ENCODE results near the gene FGF23. TPM values are rescaled to one million over a fixed set of nuclear protein-coding genes. Genes with fewer than 3 reads are reported as not detected.

FGF23 gene
- total RNA-seq, 1 experiment from 2014 or later: not detected

DNA sequence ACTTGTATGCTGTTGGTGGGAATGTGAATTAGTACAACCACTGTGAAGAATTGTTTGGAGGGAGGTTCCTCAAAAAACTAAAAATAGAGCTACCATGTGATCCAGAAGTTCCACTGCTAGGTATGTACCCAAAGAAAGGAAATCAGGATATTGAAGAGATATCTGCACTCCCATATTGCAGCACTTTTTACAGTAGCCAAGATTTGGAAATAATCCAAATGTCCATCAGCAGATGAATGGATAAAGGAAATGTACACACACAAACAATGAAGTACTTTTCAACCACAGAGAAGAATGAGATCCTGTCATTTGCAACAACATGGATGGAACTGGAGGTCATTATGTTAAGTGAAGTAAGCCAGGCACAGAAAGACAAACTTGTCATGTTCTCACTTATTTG is 32.6 kb downstream of the FGF23 start:
- no TSS peak for BruUV-seq (replicated peaks)

DNA sequence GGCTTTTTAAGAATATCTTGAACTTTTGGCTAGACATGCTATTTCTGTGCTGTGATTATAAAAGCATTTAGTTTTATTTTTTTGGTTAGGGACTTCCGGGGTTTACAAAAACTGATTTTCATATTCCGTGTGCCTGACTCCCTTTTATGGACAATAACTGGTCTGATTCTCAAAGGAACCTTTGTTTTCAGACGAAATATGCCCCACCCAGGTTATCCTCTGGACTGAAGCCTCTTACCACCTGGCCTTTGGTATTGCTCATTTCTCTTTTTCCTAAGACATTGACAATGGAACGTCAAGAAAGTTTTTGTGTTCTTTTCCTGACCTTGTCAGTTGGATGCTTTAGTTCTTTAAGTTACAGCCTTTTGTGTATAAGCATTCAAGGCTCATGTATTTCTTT is 47.7 kb downstream of the FGF23 start:
- intact Hi-C loops (cut with micrococcal nuclease; ENCODE audit: unreplicated experiment): no loop called here
- DNase-seq (ENCODE audit: low spot score): no peak
- Histone ChIP-seq H3K27ac (ENCODE audit: low read depth, low read length, poor library complexity, severe bottlenecking) (no peak overlapping the region), H3K36me3 (ENCODE audit: insufficient read depth, low read length, poor library complexity, severe bottlenecking) (no peaks in the 10 kb centered on the region), H3K27me3 (replicated peaks; ENCODE audit: insufficient read depth, low read depth, low read length, poor library complexity) (no peaks in the 10 kb centered on the region), H3K9me3 (ENCODE audit: low read depth, low read length, poor library complexity, severe bottlenecking) (no peaks in the 10 kb centered on the region), H3K4me3 (ENCODE audit: low read depth, low read length, poor library complexity, severe bottlenecking) (no peak overlapping the region), H3K4me1 (ENCODE audit: insufficient read depth, low read length, poor library complexity, severe bottlenecking) (no peaks in the 10 kb centered on the region)
- ChIA-PET CTCF (no interaction called here), POLR2A (ENCODE audit: low non-redundant PET) (no interaction called here)
- BruUV-seq (replicated peaks): no TSS peak
- TF ChIP-seq, protein P1, sequence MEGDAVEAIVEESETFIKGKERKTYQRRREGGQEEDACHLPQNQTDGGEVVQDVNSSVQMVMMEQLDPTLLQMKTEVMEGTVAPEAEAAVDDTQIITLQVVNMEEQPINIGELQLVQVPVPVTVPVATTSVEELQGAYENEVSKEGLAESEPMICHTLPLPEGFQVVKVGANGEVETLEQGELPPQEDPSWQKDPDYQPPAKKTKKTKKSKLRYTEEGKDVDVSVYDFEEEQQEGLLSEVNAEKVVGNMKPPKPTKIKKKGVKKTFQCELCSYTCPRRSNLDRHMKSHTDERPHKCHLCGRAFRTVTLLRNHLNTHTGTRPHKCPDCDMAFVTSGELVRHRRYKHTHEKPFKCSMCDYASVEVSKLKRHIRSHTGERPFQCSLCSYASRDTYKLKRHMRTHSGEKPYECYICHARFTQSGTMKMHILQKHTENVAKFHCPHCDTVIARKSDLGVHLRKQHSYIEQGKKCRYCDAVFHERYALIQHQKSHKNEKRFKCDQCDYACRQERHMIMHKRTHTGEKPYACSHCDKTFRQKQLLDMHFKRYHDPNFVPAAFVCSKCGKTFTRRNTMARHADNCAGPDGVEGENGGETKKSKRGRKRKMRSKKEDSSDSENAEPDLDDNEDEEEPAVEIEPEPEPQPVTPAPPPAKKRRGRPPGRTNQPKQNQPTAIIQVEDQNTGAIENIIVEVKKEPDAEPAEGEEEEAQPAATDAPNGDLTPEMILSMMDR (conservative IDR thresholded peaks at IDR 0.05; ENCODE audit: low read depth, low read length): no peak
- TF ChIP-seq EZH2 (IDR thresholded peaks at IDR 0.05; ENCODE audit: borderline replicate concordance, low read depth, low read length, poor library complexity, severe bottlenecking): no peak

More for the DNA sequence above, 32.6 kb downstream of the FGF23 start:
- ChIA-PET CTCF (no interaction called here), POLR2A (ENCODE audit: low non-redundant PET) (no interaction called here)
- intact Hi-C loops (cut with micrococcal nuclease; ENCODE audit: unreplicated experiment): no loop called here
- Histone ChIP-seq H3K9me3 (ENCODE audit: low read depth, low read length, poor library complexity, severe bottlenecking) (no peaks in the 10 kb centered on the region), H3K27me3 (replicated peaks; ENCODE audit: insufficient read depth, low read depth, low read length, poor library complexity) (no peaks in the 10 kb centered on the region), H3K4me1 (ENCODE audit: insufficient read depth, low read length, poor library complexity, severe bottlenecking) (no peaks in the 10 kb centered on the region), H3K4me3 (ENCODE audit: low read depth, low read length, poor library complexity, severe bottlenecking) (no peak overlapping the region), H3K36me3 (ENCODE audit: insufficient read depth, low read length, poor library complexity, severe bottlenecking) (no peaks in the 10 kb centered on the region), H3K27ac (ENCODE audit: low read depth, low read length, poor library complexity, severe bottlenecking) (no peak overlapping the region)
- no peak for DNase-seq (ENCODE audit: low spot score)
- TF ChIP-seq, protein P1 (conservative IDR thresholded peaks at IDR 0.05; ENCODE audit: low read depth, low read length): no peak
- TF ChIP-seq EZH2 (IDR thresholded peaks at IDR 0.05; ENCODE audit: borderline replicate concordance, low read depth, low read length, poor library complexity, severe bottlenecking): no peak

DNA sequence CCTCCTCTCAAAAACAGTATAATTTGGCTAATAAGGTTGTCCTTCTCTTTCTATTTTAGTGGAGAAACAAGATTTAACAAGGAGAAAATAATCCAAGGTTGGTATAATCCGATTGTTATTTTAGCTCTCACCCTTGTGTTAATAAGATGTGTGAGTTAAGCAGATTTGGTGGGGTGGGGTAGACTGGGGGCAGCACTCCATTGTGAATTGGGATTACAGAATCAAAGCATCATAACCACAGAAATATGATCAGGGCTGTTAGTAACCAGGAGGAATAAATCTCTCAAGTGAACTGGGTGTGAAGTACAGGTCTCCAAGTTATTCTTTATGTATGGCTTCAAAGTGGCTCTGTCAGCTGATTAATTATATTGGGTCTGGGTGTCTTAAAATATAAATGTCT is 48.3 kb downstream of the FGF23 start:
- no peaks in the 10 kb centered on the region for H3K9me3 ChIP-seq (ENCODE audit: low read depth, low read length, poor library complexity, severe bottlenecking)
- no peak overlapping the region for H3K4me3 ChIP-seq (ENCODE audit: low read depth, low read length, poor library complexity, severe bottlenecking)
- POLR2A ChIA-PET (ENCODE audit: low non-redundant PET): no interaction called here
- BruUV-seq (replicated peaks): no TSS peak
- intact Hi-C loops (cut with micrococcal nuclease; ENCODE audit: unreplicated experiment): no loop called here
- CTCF ChIA-PET: no interaction called here
- H3K27me3 ChIP-seq (replicated peaks; ENCODE audit: insufficient read depth, low read depth, low read length, poor library complexity): no peaks in the 10 kb centered on the region
- no peak overlapping the region for H3K27ac ChIP-seq (ENCODE audit: low read depth, low read length, poor library complexity, severe bottlenecking)
- TF ChIP-seq, protein P1 (conservative IDR thresholded peaks at IDR 0.05; ENCODE audit: low read depth, low read length): no peak
- no peak for TF ChIP-seq EZH2 (IDR thresholded peaks at IDR 0.05; ENCODE audit: borderline replicate concordance, low read depth, low read length, poor library complexity, severe bottlenecking)
- no peak for DNase-seq (ENCODE audit: low spot score)
- H3K36me3 ChIP-seq (ENCODE audit: insufficient read depth, low read length, poor library complexity, severe bottlenecking): no peaks in the 10 kb centered on the region
- H3K4me1 ChIP-seq (ENCODE audit: insufficient read depth, low read length, poor library complexity, severe bottlenecking): no peaks in the 10 kb centered on the region

Measured in A673 (cell line).